Measurements from ENCODE around the gene A2ML1.
"Not testable (repeated sequence)": the region's sequence is repeated elsewhere in the genome, so short reads cannot be mapped to it uniquely, and the experiment has no call there.

A2ML1 gene

DNA sequence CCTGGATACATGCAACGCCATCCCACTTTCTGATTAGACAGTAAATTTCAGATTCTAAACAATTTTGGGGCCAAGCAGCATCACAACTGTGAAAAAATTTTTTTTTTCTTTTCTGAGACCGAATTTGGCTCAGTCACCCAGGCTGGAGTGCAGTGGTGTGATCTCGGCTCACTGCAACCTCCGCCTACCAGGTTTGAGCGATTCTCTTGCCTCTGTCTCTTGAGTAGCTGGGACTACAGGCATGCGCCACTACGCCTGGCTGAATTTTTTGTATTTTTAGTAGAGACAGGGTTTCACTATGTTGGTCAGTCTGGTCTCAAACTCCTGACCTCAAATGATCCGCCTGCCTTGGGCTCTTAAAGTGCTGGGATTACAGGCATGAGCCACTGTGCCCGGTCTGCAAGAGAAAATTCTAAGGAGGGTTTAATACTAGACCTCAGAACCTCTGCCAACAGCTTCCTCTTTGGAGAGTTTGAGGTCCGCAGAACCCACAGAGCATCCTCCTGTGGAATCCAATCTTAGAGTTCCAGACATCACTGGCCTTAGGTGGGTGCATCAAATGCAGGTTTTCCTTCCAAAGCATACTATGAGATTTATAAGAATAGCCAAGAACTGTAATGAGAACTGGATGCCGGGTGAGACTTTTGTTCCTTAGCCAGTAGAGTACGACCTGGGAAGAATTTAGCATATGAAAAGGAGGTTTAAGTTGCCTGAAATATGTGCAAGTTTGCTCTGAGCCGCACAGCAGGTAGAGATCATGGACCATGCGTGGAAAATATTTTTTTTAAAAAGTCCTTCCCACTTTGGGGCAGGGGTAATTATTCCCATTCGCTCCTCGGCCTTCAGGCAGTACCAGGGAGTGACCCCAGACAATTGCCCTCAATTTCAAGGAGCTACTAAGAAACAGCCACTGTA is 84.1 kb downstream of the A2ML1 start:
- DNase-seq (ENCODE audit: low read depth in 2 of 2): no peak

DNA sequence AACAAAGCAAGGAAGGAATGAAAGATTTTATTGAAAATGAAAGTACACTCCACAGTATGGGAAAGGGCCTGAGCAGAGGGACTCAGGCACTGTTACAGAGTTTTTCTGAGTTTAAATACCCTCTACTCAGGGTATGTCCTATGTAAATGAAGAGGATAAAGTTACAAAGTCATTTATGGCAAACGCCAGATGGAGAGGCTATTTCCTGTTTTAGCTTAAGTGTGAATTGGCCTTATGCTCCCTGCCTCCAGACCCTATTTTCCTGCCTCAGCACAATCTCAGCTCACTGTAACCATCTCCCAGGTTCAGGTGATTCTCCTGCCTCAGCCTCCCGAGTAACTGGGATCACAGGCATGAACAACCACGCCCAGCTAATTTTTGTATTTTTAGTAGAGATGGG is 85.1 kb downstream of the A2ML1 start:
- no peak for DNase-seq (ENCODE audit: low read depth in 2 of 2)

DNA sequence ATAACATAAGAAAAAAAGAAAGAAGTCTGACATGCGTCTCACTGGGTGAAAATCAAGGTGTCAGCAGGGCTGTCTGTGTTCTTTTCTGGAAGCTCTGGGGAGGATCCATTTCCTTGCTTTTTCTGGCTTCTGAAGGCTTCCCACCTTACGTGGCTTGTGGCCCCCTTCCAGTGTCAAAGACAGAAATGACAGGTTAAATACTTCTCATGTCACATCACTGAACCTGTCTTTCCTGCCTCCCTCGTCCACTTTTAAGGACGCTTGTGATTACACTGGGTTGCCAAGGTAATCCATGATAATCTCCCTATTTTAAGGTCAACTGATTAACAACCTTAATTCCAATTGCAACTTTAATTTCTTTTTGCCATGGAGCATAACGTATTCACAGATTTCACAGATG is 87.3 kb downstream of the A2ML1 start:
- DNase-seq (ENCODE audit: low read depth in 2 of 2): no peak

DNA sequence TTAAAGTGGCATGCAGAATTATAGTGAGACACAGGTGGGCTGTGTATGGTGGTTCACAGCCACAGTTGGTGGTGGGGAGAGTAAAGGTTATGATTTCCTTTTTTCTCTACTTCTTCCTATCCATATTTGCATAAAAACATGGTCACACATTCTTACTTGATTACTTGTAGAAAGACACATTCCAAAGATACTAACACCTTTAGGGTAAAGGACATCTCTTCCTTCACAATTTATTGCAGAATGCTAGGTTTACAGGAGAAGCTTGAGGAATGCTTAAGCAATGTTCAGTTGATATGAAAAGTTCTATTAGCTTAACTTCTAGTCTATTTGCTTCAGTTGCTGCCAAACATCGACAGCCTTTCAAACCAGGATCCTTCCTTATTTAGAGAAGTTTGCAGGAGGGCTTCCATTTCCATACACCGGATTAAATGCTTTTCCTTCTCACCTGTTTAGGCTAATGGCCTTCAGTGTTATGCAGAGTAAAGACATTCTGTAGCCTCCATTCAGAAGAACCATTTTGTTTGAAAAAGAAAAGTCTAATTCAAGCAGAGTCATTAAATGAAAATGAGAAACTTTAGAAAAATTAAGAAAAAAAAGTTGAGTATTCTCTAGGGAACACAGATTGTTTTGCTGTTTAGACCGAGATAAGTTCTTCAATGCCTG is 89.3 kb downstream of the A2ML1 start:
- no peak for DNase-seq (ENCODE audit: low read depth in 2 of 2)

DNA sequence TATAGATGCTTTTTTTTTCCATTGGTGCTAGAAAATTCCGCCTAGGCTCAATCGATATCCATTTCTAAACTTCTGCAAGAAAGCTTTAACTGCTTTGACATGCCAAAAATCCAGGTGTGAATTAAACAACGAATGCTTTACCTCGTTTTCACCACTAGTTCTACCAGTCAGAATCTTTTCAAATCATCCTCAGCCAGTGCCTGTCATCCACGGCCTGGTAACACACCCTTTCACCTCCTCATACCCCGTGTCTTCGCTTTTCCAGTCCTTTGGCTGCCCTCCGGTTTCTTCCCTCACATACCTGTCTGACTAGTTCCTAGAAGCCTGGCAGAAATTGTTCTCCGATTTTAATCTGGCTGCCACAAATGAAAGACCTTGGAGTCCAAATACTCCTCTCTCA is 90.5 kb downstream of the A2ML1 start:
- no peak for DNase-seq (ENCODE audit: low read depth in 2 of 2)

DNA sequence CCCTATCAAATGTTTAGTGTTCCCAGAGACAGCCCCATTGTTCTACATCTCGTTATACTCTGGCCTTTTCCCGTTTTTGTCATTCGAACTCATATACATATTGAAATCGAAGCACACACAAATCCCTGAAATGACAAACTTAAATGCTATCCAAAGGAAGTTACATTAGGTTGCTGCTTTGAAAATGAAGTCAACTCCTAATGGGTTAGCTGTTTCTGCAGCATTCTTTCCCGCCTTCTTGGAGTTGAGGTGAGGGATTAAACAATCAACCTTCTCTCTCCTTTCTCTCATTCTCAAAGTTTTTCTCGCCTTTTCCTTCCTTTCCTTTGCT is 91.2 kb downstream of the A2ML1 start:
- no peak for DNase-seq (ENCODE audit: low read depth in 2 of 2)

DNA sequence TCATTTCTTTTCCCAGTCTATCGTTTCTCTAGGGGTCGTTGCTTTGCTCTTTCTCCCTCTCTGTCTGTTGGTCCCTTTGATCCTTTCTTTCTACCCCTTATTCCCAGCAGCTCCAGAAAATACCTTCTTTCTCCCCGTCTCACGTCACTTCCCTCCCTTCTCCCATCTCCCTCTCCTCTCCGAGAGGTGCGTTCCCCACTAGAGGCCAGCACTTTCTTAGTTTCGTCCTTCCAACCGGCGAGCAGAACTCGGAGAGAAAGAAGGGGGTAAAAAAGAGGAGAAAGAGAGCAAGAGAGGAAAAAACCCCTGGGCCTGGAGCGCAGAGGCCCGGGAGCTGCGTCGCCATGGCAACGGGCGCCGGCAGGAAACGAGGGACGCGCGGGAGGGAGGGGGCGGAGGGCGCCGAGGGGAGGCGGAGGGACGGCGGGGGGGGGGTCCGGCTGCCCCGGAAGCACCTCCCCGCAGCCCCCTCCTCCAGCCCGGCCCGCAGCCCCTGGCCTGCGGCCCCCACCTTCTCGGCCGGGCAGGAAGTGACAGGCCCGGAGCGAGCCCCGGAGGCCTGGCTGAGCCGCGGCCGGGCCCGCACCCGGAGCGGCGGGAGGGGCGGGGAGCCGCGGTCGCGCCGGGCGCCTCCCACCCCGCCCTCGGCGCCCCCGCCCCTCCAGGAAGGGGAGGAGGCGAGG is 91.8 kb downstream of the A2ML1 start, which contains the start of gene PHC1:
PHC1 (plus strand) TSS at position 477 of the 683 bp plus-strand sequence. CDS start 3,169 bp downstream, outside the sequence.
- DNase-seq (ENCODE audit: low read depth in 2 of 2): peak; percentile 47 to 73

DNA sequence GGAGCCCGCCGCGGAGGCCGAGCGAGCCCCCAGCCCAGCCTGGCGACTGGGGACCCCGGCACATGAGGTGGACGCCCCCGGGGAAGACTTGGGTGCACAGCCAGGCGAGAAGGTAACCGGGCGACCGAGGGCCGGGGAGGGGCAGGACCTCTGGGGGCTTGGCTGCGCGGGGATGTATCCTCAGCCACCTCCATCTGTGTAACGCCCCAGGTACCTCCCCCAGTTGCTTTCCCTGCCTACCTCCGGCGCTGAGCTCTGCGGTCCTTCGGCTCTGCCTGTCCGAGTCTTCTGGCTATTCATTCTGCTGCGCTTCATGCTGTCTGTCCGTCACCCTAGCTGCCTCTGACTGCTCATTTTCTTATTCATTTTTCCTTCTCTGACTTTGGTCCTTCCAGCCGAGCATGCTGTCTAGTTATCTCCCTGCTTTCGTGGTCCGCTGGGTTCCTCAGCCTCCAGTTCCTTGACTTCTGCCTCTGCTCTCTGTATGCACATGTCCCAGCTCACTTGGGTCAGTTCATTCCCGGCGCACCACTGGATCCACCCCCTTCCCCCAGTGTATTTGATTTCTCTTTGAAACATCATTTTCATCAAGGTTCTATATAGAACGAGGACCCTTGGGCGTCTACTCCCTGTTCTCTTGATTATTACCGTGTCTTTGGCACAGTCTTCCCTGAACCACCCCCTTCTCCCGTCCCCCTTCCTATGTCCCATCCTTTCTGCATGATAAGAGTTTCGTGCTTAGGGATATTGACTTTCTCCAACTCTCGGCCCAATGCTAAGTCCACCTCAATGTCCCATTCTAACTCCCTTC is 92.5 kb downstream of the A2ML1 start:
- DNase-seq (ENCODE audit: low read depth in 2 of 2): peak; percentile 28 to 41

DNA sequence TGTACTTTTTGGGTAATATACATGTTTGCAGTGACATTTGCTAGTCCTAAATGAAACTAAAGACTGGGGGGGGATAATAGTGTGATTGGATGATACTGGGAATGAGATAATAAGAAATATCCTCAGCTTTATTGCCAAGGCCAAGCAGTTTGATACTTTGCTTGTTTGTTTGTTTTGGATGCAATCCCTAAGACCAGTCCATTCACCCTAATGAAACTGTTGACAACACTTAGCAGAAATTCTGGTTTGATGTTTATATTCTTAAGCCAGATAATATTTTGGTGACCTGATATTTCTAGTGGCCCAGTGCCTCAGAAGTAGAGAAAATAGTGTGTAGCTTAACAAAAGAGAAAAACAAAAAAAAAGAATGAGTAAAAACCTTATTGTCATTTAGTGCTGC is 93.7 kb downstream of the A2ML1 start:
- no peak for DNase-seq (ENCODE audit: low read depth in 2 of 2)

DNA sequence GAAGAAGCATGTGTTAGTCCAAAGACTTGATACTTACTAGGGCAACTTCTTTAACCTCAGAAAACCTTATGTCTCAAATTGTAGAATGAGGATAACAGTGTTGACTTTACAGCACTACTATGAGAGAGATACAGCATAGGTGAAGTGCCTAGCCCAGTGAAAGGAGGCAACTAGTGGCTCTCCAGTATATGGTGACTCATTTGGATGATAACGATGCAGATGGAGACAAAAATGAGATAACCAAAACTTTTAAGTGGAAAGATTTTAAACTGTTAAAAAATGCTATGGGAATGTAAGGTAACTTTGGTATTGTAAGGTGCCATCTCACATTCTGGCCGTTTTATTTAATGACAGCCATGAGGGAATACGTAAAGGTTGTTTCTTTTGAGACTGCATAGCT is 94.6 kb downstream of the A2ML1 start:
- no peak for DNase-seq (ENCODE audit: low read depth in 2 of 2)

DNA sequence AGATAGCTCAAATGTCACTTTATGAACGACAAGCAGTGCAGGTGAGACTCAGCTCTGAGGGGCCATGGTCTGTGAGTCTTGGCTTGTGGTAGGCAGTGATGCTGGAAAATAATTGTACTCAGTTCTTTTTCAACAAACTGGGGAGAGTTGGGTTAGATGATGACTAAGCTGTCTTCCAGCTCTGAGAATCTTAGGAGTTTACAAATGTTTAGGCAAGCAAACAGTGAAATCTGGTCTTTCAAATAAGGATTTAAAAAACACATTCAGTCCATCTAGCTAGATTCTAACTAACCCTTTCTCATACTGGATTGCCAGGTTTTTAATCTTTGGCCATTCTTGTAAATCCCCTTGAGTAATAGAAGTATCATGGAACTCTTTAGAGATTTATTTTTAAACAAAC is 95.3 kb downstream of the A2ML1 start:
- DNase-seq (ENCODE audit: low read depth in 2 of 2): no peak

DNA sequence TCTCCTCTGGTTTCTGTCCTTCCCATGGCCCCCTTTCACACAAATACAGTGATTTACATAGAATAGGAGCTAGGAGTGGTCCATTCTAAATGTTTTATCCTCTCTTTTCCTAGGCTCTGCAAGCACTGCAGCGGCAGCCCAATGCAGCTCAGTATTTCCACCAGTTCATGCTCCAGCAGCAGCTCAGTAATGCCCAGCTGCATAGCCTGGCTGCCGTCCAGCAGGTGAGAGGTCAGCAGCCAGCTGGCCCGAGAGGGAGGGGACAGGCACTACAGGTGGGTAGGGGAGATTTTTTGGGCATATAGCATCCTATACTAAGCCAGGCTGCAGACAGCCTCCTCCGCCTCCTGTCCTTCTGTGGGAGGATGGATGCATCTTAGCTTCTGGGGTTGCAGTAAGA is 97.2 kb downstream of the A2ML1 start:
- not testable (repeated sequence) for DNase-seq (ENCODE audit: low read depth in 2 of 2)

DNA sequence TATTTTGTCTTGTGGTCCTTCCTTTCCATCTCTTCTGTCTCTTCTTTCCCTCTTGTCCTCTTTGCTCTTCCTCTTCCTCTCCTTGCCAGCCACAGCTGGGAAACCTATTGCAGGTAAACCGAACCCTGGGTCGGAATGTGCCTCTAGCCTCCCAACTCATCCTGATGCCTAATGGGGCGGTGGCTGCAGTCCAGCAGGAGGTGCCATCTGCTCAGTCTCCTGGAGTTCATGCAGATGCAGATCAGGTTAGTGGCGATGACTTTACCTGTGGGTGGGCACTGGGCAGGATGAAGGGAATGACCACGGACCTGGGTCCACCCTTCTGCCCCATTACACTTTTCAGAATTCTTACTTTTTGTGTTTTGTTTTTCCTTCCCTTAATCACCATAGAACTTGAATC is 100.1 kb downstream of the A2ML1 start:
- DNase-seq (ENCODE audit: low read depth in 2 of 2): no peak
